OCI-LY3 (cell line): ENCODE results near the gene MBD3L2.
"Not testable (repeated sequence)": the region's sequence is repeated elsewhere in the genome, so short reads cannot be mapped to it uniquely, and the experiment has no call there.

Source experiments
- H2AFZ ChIP-seq: fragments of 200-600, 300-600 bp; shearing (Covaris generic); 2 replicates; pipeline ENCODE4 v1.6.0; 2014; ENCODE audit warnings: antibody characterized with exemption, low read depth, low read length
- H3K27ac ChIP-seq: fragments of 200-600, 300-600 bp; sonication (generic); 2 replicates; pipeline ENCODE4 v1.5.1; 2014; ENCODE audit warnings: mild to moderate bottlenecking, low read length, moderate library complexity, mixed read lengths
- H3K27me3 ChIP-seq: fragments of 200-600, 300-600 bp; sonication (generic); 2 replicates; pipeline ENCODE4 v1.6.1; 2014; ENCODE audit warnings: low read depth, low read length, mixed read lengths
- H3K36me3 ChIP-seq: fragments of 200-600, 300-600 bp; sonication (generic); replicated peaks from 2 replicates; pipeline ENCODE3; 2014; ENCODE audit warnings: low read depth, low read length, mixed read lengths
- H3K4me1 ChIP-seq: fragments of 300-600, 200-600 bp; sonication (generic); 2 replicates; pipeline ENCODE4 v1.6.1; 2014; ENCODE audit warnings: low read length, mixed read lengths
- H3K4me2 ChIP-seq: fragments of 200-600, 300-600 bp; sonication (generic); 2 replicates; pipeline ENCODE4 v1.6.1; 2014; ENCODE audit warnings: low read length, mixed read lengths
- H3K4me3 ChIP-seq: fragments of 300-600, 200-600 bp; sonication (generic); 2 replicates; pipeline ENCODE4 v1.5.1; 2014; ENCODE audit warnings: antibody characterized with exemption, mild to moderate bottlenecking, low read length, moderate library complexity
- H3K79me2 ChIP-seq: fragments of 300-600, 200-600 bp; shearing (Covaris generic); 2 replicates; pipeline ENCODE4 v1.6.1; 2014; ENCODE audit warnings: mild to moderate bottlenecking, low read length, mixed read lengths
- H3K9ac ChIP-seq: fragments of 300-600, 200-600 bp; shearing (Covaris generic); 2 replicates; pipeline ENCODE4 v1.6.0; 2014; ENCODE audit warnings: mild to moderate bottlenecking, low read length, moderate library complexity
- H3K9me3 ChIP-seq: fragments of 200-600, 300-600 bp; shearing (Covaris generic); 2 replicates; pipeline ENCODE4 v1.6.1; 2014; ENCODE audit warnings: low read length, mixed read lengths; ENCODE audit not compliant: insufficient read depth
- H4K20me1 ChIP-seq: fragments of 200-600, 300-600 bp; sonication (generic); 2 replicates; pipeline ENCODE4 v1.6.1; 2016; ENCODE audit warnings: low read length, mixed read lengths; ENCODE audit not compliant: insufficient read depth
- EZH2phosphoT487 ChIP-seq: fragments of 200-600 bp; shearing (Covaris generic); IDR thresholded peaks from 2 replicates; pipeline ENCODE4 v1.6.1; 2018; ENCODE audit warnings: antibody characterized with exemption, mixed run types, low read depth
- TF ChIP-seq, protein P1 (sequence below): fragments of 200-600, 300-600 bp; sonication (generic); IDR thresholded peaks from 2 replicates; pipeline ENCODE4 v1.5.1; 2014; ENCODE audit warnings: antibody characterized with exemption, low read length, low read depth

MBD3L2 gene

DNA sequence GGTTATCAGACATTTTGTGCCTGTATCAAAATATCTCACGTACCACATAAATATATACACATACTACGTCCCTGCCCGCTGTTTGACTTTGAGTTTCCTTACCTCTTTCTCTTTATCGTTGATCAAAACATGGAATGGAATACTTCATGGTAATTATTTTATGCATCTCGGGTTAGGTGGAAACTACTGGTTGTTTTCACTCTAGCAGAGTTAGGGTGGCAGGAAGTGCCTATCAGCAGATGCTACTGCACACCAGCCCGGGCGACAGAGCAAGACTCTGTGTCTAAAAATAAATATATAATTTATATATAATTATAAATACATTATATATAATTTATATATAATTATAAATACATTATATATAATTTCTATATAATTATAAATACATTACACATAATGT, 3.8 kb downstream of the MBD3L2 start:
- not testable (repeated sequence) for H3K36me3 ChIP-seq, H4K20me1 ChIP-seq, H3K9ac ChIP-seq, H3K27me3 ChIP-seq, H3K4me2 ChIP-seq, H3K79me2 ChIP-seq, H3K9me3 ChIP-seq, H3K4me1 ChIP-seq, H3K27ac ChIP-seq, H3K4me3 ChIP-seq, H2AFZ ChIP-seq

- H3K36me3 ChIP-seq, H3K9ac ChIP-seq, H3K4me1 ChIP-seq, H3K27ac ChIP-seq, H3K9me3 ChIP-seq, H3K4me3 ChIP-seq, H3K4me2 ChIP-seq, H3K79me2 ChIP-seq, H3K27me3 ChIP-seq, H2AFZ ChIP-seq, H4K20me1 ChIP-seq: not testable (repeated sequence)
Measured at GRCh38 chr19:7054635-7055368, 5.7 kb downstream of the MBD3L2 start.

GRCh38 chr19:7055679-7056078, 6.6 kb downstream of the MBD3L2 start:
- H3K27me3 ChIP-seq, H4K20me1 ChIP-seq, H3K36me3 ChIP-seq, H3K4me1 ChIP-seq, H3K9me3 ChIP-seq, H3K4me3 ChIP-seq, H3K9ac ChIP-seq, H2AFZ ChIP-seq, H3K4me2 ChIP-seq, H3K79me2 ChIP-seq, H3K27ac ChIP-seq: not testable (repeated sequence)

DNA sequence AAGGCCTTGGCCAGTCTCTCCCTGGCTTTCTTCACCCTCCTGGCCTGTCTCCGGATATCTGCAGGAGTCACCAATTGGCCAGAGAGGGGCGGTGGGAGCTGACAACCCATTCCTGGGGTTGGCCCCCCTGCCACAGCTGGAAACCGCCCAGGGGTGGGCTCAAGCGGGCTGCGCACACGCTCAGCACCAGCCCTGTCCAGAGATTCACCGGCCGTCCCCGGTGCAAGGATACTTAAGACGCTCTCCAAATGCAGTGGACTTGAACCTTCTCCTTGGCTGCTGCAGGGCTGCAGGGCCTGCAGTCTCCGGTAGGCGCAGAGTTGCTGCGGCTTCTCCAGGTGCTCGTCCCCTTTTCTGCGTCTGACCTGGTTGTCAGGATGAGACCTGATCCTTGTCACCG, 7.2 kb downstream of the MBD3L2 start:
- H3K9ac ChIP-seq, H3K79me2 ChIP-seq, H3K4me2 ChIP-seq, H4K20me1 ChIP-seq, H3K36me3 ChIP-seq, H3K9me3 ChIP-seq, H3K27me3 ChIP-seq, H3K27ac ChIP-seq, H3K4me1 ChIP-seq, H3K4me3 ChIP-seq, H2AFZ ChIP-seq: not testable (repeated sequence)

DNA sequence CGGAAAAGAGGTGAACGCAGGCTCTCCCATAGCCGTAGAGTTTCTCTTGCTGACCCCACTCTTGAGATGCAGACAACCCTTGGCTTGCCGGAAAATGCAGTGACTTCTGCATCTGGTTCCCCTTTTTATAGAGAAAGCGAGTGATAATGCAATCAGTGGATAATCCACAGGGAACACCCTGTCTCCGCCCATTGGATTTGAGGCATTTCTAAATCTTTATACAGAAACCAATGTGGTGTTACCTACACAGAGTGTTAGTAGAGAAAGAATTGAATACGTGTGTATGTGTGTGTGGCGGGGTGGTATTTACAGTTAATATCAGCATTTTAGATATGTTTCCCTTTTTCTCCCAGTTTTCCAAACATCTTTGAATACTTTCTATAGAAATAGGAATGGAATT, 9.5 kb downstream of the MBD3L2 start, which contains the start of gene MBD3L3:
TSS of gene MBD3L3 (minus strand) at position 101 of the 400 bp plus-strand sequence. CDS start at position 30, 71 bp downstream.
- H3K36me3 ChIP-seq, H3K27me3 ChIP-seq, H4K20me1 ChIP-seq, H3K9me3 ChIP-seq, H2AFZ ChIP-seq, H3K4me2 ChIP-seq, H3K9ac ChIP-seq, H3K4me1 ChIP-seq, H3K27ac ChIP-seq, H3K79me2 ChIP-seq, H3K4me3 ChIP-seq: not testable (repeated sequence)

DNA sequence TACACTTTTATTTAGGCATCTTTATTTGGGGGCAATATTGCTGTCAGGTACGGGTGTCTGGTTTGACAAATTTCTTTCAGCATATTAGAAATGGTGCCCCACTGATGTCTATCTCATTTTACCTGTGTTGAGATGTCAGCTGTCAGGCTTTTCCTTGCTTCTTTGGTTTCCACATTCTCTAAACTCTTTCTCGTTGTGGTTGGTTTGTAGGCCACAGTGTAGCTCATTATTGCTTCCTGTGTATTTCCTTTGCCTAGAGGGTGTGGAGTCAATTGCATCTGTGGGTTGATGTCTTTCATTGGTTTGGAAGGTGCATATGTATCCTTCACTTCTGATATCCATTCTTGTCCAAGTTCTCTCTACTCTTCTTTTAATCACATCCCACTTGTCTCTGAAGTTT, 10.9 kb downstream of the MBD3L2 start:
- not testable (repeated sequence) for H2AFZ ChIP-seq, H3K4me2 ChIP-seq, H3K4me1 ChIP-seq, H3K9ac ChIP-seq, H3K79me2 ChIP-seq, H3K9me3 ChIP-seq, H3K27me3 ChIP-seq, H4K20me1 ChIP-seq, H3K36me3 ChIP-seq, H3K27ac ChIP-seq, H3K4me3 ChIP-seq

DNA sequence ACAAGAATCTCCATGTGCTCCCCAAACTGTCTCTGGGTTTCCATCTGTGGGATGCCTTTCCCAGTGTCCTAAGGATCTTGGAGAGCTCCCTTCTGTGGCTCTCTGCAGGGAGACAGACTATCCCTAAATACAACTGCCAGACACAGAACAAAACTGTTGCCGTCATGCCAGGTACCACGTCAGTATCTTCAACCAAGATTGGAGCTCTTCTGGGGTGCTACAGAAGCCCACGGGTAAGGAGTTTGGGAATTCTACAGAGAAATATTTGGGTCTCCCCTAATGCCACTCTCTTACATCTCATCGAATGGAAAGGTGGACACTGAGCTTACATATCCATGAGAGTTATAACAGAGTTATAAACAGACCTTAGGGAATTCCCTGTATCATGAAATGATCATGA, 14.2 kb downstream of the MBD3L2 start:
- H4K20me1 ChIP-seq, result no peaks in the 10 kb centered on the region
- no peak overlapping the region for H3K4me3 ChIP-seq
- H3K27me3 ChIP-seq, result no peaks in the 10 kb centered on the region
- no peak overlapping the region for H3K4me2 ChIP-seq
- TF ChIP-seq, protein P1, sequence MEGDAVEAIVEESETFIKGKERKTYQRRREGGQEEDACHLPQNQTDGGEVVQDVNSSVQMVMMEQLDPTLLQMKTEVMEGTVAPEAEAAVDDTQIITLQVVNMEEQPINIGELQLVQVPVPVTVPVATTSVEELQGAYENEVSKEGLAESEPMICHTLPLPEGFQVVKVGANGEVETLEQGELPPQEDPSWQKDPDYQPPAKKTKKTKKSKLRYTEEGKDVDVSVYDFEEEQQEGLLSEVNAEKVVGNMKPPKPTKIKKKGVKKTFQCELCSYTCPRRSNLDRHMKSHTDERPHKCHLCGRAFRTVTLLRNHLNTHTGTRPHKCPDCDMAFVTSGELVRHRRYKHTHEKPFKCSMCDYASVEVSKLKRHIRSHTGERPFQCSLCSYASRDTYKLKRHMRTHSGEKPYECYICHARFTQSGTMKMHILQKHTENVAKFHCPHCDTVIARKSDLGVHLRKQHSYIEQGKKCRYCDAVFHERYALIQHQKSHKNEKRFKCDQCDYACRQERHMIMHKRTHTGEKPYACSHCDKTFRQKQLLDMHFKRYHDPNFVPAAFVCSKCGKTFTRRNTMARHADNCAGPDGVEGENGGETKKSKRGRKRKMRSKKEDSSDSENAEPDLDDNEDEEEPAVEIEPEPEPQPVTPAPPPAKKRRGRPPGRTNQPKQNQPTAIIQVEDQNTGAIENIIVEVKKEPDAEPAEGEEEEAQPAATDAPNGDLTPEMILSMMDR, result no peak
- TF ChIP-seq EZH2phosphoT487, result no peak
- H3K9me3 ChIP-seq, result no peaks in the 10 kb centered on the region
- H2AFZ ChIP-seq, result no peak overlapping the region
- no peak overlapping the region for H3K27ac ChIP-seq
- H3K4me1 ChIP-seq, result no peaks in the 10 kb centered on the region
- no peaks in the 10 kb centered on the region for H3K79me2 ChIP-seq
- H3K9ac ChIP-seq, result no peak overlapping the region
- no peaks in the 10 kb centered on the region for H3K36me3 ChIP-seq
